Measurements from ENCODE around the gene MT1M.

The MT1M gene

GRCh38 chr16:56637814-56638750, 5.6 kb downstream of the MT1M start, which contains the start of gene MT1A:
TSS of gene MT1A (plus strand) at chr16:56638666. CDS start at chr16:56638739, 73 bp downstream.
- POLR2A ChIA-PET (ENCODE audit: low non-redundant PET), result no interaction called here
- DNase-seq (ENCODE audit: low spot score), result no peak
- CTCF ChIA-PET, result interaction anchor here (0.7 kb wide), 1 partner anchor 58 kb away, joined by 3 read pairs; no protein-coding TSS in a partner anchor
- H3K27ac ChIP-seq, result no peak within 1 kb of the TSS
- TF ChIP-seq CTCF (conservative IDR thresholded peaks at IDR 0.05; ENCODE audit: low read depth), result no peak

- POLR2A ChIA-PET (ENCODE audit: low non-redundant PET), result no interaction called here
- no peak for DNase-seq (ENCODE audit: low spot score)
- TF ChIP-seq CTCF (conservative IDR thresholded peaks at IDR 0.05; ENCODE audit: low read depth), result no peak
- CTCF ChIA-PET, result interaction anchor here (0.7 kb wide), 1 partner anchor 59 kb away, joined by 3 read pairs; no protein-coding TSS in a partner anchor
- H3K27ac ChIP-seq, result no peak overlapping the region
These were observed 6.6 kb downstream of the MT1M start for GRCh38 chr16:56639045-56639444.

GRCh38 chr16:56640076-56640475, 7.6 kb downstream of the MT1M start:
- CTCF ChIA-PET, result interaction anchor here (0.6 kb wide), 1 partner anchor 58 kb away, joined by 3 read pairs; no protein-coding TSS in a partner anchor
- DNase-seq (ENCODE audit: low spot score), result no peak
- POLR2A ChIA-PET (ENCODE audit: low non-redundant PET), result no interaction called here
- H3K27ac ChIP-seq, result no peak overlapping the region
- no peak for TF ChIP-seq CTCF (conservative IDR thresholded peaks at IDR 0.05; ENCODE audit: low read depth)

GRCh38 chr16:56641166-56641565, 8.7 kb downstream of the MT1M start:
- POLR2A ChIA-PET (ENCODE audit: low non-redundant PET), result no interaction called here
- no peak for TF ChIP-seq CTCF (conservative IDR thresholded peaks at IDR 0.05; ENCODE audit: low read depth)
- H3K27ac ChIP-seq, result no peak overlapping the region
- CTCF ChIA-PET, result no interaction called here
- no peak for DNase-seq (ENCODE audit: low spot score)

- ChIA-PET POLR2A (ENCODE audit: low non-redundant PET) (no interaction called here), CTCF (interaction anchor here (0.6 to 0.7 kb wide), 2 partner anchors 18 to 24 kb away, joined by 3 to 6 read pairs; no protein-coding TSS in a partner anchor)
- peak overlapping the region; percentile 44 for H3K27ac ChIP-seq
- DNase-seq (ENCODE audit: low spot score), result no peak
- TF ChIP-seq CTCF (conservative IDR thresholded peaks at IDR 0.05; ENCODE audit: low read depth), result no peak; the same call in 1 of the 2 replicates
These were observed 10.8 kb downstream of the MT1M start for GRCh38 chr16:56643080-56643778.

GRCh38 chr16:56643833-56644232, 11.4 kb downstream of the MT1M start:
- TF ChIP-seq CTCF (conservative IDR thresholded peaks at IDR 0.05; ENCODE audit: low read depth), result no peak
- ChIA-PET POLR2A (ENCODE audit: low non-redundant PET) (no interaction called here), CTCF (interaction anchor here (0.6 to 0.7 kb wide), 3 partner anchors 19 to 79 kb away, joined by 3 to 6 read pairs (median 4); no protein-coding TSS in a partner anchor)
- no peak for DNase-seq (ENCODE audit: low spot score)
- H3K27ac ChIP-seq, result peak overlapping the region; percentile 44
